Naive thymus-derived CD4-positive, alpha-beta T cell (primary cell): ENCODE data around the gene KLK5. TPM values are rescaled to one million over a fixed set of nuclear protein-coding genes. Genes with fewer than 3 reads are reported as not detected.

Source experiments
- ATAC-seq: fragments of 150-1000 bp; cut with Tn5 transposase; 2 replicates; pipeline ENCODE4 v1.10.0; 2021; ENCODE audit warnings: mild to moderate bottlenecking, moderate library complexity
- CTCF ChIA-PET: fragments of 350-600 bp; sonication (Branson Sonifier 250); formaldehyde crosslinking; loops from one replicate; lab custom pipeline; 2021; ENCODE audit warnings: antibody characterized with exemption; lab: Charles Lee
- POLR2A ChIA-PET: fragments of 350-600 bp; sonication (Branson Sonifier 250); formaldehyde crosslinking; loops from one replicate; lab custom pipeline; 2021; ENCODE audit warnings: antibody characterized with exemption, inconsistent platforms; lab: Charles Lee
- DNase-seq, 9 donors: peaks; one replicate each; pipeline versions ENCODE4 v3.0.0 to v3.0.0-alpha.2; 2020 to 2022; ENCODE audit warnings: mixed read lengths in 1 of 9
- H3K27ac ChIP-seq: one replicate; pipeline ENCODE4 v1.7.0; 2013; ENCODE audit warnings: mild to moderate bottlenecking, low read depth, low read length, moderate library complexity
- H3K27me3 ChIP-seq, 2 donors: one replicate each; pipeline ENCODE4 v1.7.0; 2013; ENCODE audit warnings: low read length in 2 of 2, mild to moderate bottlenecking in 2 of 2, moderate library complexity in 2 of 2; ENCODE audit not compliant: control insufficient read depth in 2 of 2, insufficient read depth in 2 of 2
- H3K36me3 ChIP-seq, 3 experiments: 1 replicate in 2 of 3; 2 replicates in 1 of 3; pipeline ENCODE4 v1.7.0; 2013; ENCODE audit warnings: low read length in 3 of 3, mild to moderate bottlenecking in 3 of 3, moderate library complexity in 1 of 3; ENCODE audit not compliant: insufficient read depth in 3 of 3, control insufficient read depth in 2 of 3
- H3K4me1 ChIP-seq, 2 donors: one replicate each; pipeline ENCODE4 v1.7.0; 2013; ENCODE audit warnings: low read length in 2 of 2, mild to moderate bottlenecking in 2 of 2, moderate library complexity in 1 of 2; ENCODE audit not compliant: control insufficient read depth in 2 of 2, insufficient read depth in 2 of 2
- H3K4me3 ChIP-seq: 2 replicates; pipeline ENCODE4 v1.7.0; 2013; ENCODE audit warnings: mild to moderate bottlenecking, low read length
- H3K9me3 ChIP-seq, 3 experiments: 1 replicate in 2 of 3; 2 replicates in 1 of 3; pipeline ENCODE4 v1.7.0; 2013; ENCODE audit warnings: low read length in 3 of 3; ENCODE audit not compliant: control insufficient read depth in 2 of 3
- H3K27ac Mint-ChIP-seq, 9 donors: one replicate each; pipeline ENCODE4 v1.8.0; 2020 to 2022; ENCODE audit warnings: mixed read lengths in 9 of 9, mild to moderate bottlenecking in 8 of 9, moderate library complexity in 5 of 9, inconsistent platforms in 2 of 9
- H3K27me3 Mint-ChIP-seq, 5 donors: one replicate each; pipeline ENCODE4 v1.8.0; 2021 to 2022; ENCODE audit warnings: mixed read lengths in 5 of 5, mild to moderate bottlenecking in 1 of 5
- H3K36me3 Mint-ChIP-seq, 5 donors: one replicate each; pipeline ENCODE4 v1.8.0; 2020 to 2022; ENCODE audit warnings: mixed read lengths in 5 of 5, mild to moderate bottlenecking in 3 of 5, inconsistent platforms in 1 of 5
- H3K4me1 Mint-ChIP-seq, 7 donors: one replicate each; pipeline ENCODE4 v1.8.0; 2020 to 2022; ENCODE audit warnings: mixed read lengths in 7 of 7, mild to moderate bottlenecking in 3 of 7, inconsistent platforms in 1 of 7
- H3K4me3 Mint-ChIP-seq, 10 donors: one replicate each; pipeline ENCODE4 v1.8.0; 2020 to 2022; ENCODE audit warnings: mild to moderate bottlenecking in 10 of 10, mixed read lengths in 10 of 10, moderate library complexity in 6 of 10, inconsistent platforms in 2 of 10
- H3K9me3 Mint-ChIP-seq, 11 donors: one replicate each; pipeline ENCODE4 v1.8.0; 2020 to 2022; ENCODE audit warnings: mixed read lengths in 11 of 11, mild to moderate bottlenecking in 4 of 11, inconsistent platforms in 1 of 11, moderate library complexity in 1 of 11
- intact Hi-C, 2 donors: fragments of 100-400 bp; cut with micrococcal nuclease; formaldehyde crosslinking; loops; one replicate each; pipeline ENCODE4 v1.15.1; 2023
- polyA plus RNA-seq, 2 donors: library from polyadenylated mRNA; unstranded; fragments of 300-500 nt; fragmentation: Illumina TruSeq; gene quantifications; one replicate each; pipeline ENCODE4 v1.2.3, GENCODE V29; 2021
- total RNA-seq, 6 experiments: library from RNA in 5 of 6; stranded (reverse) in 5 of 6; gene quantifications; 1 replicate in 5 of 6; 2 replicates in 1 of 6; pipeline ENCODE4 v1.2.3 and lab custom pipeline; 2021 to 2026

Gene KLK5
- total and polyA plus RNA-seq, 7 experiments from 2014 or later = not detected

DNA sequence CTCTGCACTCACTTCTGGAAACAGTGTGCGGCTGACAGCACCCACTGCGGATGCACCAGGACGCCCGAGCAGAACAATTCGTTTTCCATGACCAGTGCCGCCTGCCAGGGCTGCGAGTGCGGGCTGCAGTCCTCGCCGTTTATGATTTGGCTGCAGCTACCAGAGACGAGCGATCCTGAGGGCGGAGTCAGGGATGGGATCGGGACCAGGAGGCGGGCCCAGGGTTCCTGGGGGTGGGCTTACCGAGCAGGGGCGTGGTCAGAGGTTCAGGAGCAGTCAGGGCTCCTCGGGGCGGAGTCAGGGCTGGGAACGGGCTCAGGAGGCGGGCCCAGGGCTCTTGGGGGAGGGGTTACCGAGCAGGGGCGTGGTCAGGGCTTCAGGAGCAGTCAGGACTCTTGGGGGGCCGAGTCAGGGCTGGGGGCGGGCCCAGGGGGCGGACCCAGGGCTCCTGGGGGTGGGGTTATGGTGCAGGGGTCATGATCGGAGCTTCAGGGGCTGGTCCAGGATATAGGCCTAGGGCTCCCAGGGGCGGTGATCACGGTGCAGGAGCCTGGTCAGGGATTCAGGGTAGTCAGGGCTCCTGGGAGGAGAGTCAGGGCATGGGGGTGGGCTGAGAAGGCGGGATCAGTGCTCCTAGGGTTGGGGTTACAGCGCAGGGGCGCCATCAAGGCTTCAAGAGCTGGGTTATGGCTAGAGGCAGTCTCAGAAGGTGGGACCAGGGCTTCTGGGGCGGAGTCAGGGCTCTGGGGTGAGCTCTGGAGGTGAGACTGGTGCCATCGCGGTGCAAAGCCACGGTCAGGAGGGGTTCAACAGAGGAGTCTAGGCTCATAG lies 43.4 kb downstream of the KLK5 start:
- intact Hi-C loops = no loop called here
- H3K9me3 ChIP-seq = no peaks in the 10 kb centered on the region
- Mint-ChIP-seq H3K27ac (no peak overlapping the region), H3K27me3 (peaks cover 37 to 74% (median 65%) of the 10 kb centered on the region in 5 donors), H3K4me1 (peaks cover 0 to 11% (median 6%) of the 10 kb centered on the region in 7 donors), H3K36me3 (no peaks in the 10 kb centered on the region), H3K9me3 (peaks cover 0 to 4% (median 0%) of the 10 kb centered on the region in 11 donors), H3K4me3 (peak overlapping the region in 7 of 10 donors; percentile 27 to 73 (median 51))
- H3K4me3 ChIP-seq = no peak overlapping the region
- no peak overlapping the region for H3K27ac ChIP-seq
- DNase-seq (peak in 1 of 9 donors; percentile 49), ATAC-seq (no peak)
- CTCF ChIA-PET = no interaction called here
- POLR2A ChIA-PET = no interaction called here
- no peaks in the 10 kb centered on the region for H3K4me1 ChIP-seq
- H3K36me3 ChIP-seq = no peaks in the 10 kb centered on the region
- H3K27me3 ChIP-seq = peaks cover 0 to 3% of the 10 kb centered on the region in 2 donors

DNA sequence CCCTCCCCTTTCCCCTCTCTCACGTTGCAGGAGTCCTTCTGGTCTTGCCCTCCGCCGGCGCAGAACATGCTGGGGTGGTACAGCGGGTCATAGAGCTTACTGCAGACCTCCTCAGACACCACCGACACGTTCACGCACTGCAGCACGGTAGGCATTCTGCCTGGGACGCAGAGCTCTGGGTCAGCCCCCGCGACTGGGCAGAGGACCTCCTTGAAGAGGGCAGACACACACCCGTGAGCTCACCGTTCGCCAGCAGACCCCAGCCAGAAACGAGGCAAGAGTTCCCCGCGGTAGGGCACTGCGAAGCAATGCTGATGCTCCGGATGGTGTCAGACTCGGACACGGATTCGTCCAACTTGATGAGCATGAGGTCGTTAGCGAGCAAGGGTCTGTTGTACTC lies 44.5 kb downstream of the KLK5 start:
- intact Hi-C loops = no loop called here
- Mint-ChIP-seq H3K4me1 (peaks cover 0 to 11% (median 6%) of the 10 kb centered on the region in 7 donors), H3K4me3 (peak overlapping the region in 2 of 10 donors; percentile 19 to 73), H3K27me3 (peaks cover 37 to 83% (median 70%) of the 10 kb centered on the region in 5 donors), H3K27ac (no peak overlapping the region), H3K9me3 (peaks cover 0 to 4% (median 0%) of the 10 kb centered on the region in 11 donors), H3K36me3 (no peaks in the 10 kb centered on the region)
- no peak for DNase-seq
- Histone ChIP-seq H3K9me3 (no peaks in the 10 kb centered on the region), H3K27ac (no peak overlapping the region), H3K36me3 (no peaks in the 10 kb centered on the region), H3K27me3 (peaks cover 0 to 3% of the 10 kb centered on the region in 2 donors), H3K4me3 (no peak overlapping the region), H3K4me1 (no peaks in the 10 kb centered on the region)
- no peak for ATAC-seq
- CTCF ChIA-PET = no interaction called here
- POLR2A ChIA-PET = no interaction called here

DNA sequence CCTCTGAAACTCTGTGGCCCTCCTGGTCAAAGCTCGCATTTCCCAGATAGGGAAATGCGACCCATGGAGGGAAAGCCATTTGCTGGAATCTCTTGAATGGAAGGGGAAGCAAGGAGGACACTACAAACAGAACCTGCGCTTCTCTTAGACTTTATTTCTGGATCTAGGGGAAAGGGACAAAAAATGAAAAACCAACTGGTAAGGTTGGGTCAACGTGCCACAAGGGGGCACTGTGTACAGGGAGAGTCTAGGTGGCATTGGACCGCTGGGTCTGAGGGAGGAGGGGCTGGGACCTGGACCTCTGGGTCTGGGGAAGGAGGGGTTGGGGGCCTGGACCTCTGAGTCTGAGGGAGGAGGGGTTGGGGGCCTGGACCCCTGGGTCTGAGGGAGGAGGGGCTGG lies 46.6 kb downstream of the KLK5 start:
- ATAC-seq (no peak), DNase-seq (peak in 2 of 9 donors; percentile 9 to 44)
- CTCF ChIA-PET = no interaction called here
- Mint-ChIP-seq H3K27me3 (peaks cover 39 to 73% (median 69%) of the 10 kb centered on the region in 5 donors), H3K4me3 (no peak overlapping the region), H3K36me3 (no peaks in the 10 kb centered on the region), H3K4me1 (peaks cover 0 to 11% (median 6%) of the 10 kb centered on the region in 7 donors), H3K9me3 (peaks cover 0 to 4% (median 0%) of the 10 kb centered on the region in 11 donors), H3K27ac (no peak overlapping the region)
- Histone ChIP-seq H3K36me3 (no peaks in the 10 kb centered on the region), H3K4me1 (no peaks in the 10 kb centered on the region), H3K9me3 (no peaks in the 10 kb centered on the region), H3K4me3 (no peak overlapping the region), H3K27me3 (peaks cover 0 to 3% of the 10 kb centered on the region in 2 donors), H3K27ac (no peak overlapping the region)
- POLR2A ChIA-PET = no interaction called here
- intact Hi-C loops = loop anchor here in 1 of 2 donors (1.0 kb wide), 1 partner anchor 16 kb away; no protein-coding TSS in a partner anchor

DNA sequence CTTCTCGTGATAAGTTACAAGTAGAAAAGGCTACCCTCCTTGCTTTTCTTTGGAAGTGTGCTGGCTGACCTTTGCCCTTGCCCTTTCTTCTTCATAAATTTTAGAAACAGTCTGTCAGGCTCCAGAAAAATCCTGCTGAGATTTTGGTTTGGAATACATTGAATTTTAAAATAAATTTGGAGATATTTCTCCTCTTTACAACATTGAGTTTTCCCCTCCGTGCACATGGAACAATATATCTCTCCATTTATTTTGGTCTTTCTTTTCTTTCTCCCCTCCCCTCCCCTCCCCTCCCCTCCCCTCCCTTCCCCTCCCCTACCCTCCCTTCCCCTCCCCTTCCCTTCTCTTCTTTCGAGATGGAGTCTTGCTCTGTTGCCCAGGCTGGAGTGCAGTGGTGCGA lies 50.2 kb downstream of the KLK5 start:
- Histone ChIP-seq H3K36me3 (no peaks in the 10 kb centered on the region), H3K27ac (no peak overlapping the region), H3K4me1 (no peaks in the 10 kb centered on the region), H3K27me3 (no peaks in the 10 kb centered on the region), H3K9me3 (no peaks in the 10 kb centered on the region), H3K4me3 (no peak overlapping the region)
- Mint-ChIP-seq H3K36me3 (no peaks in the 10 kb centered on the region), H3K4me3 (no peak overlapping the region), H3K27ac (no peak overlapping the region), H3K27me3 (peaks cover 8 to 54% (median 52%) of the 10 kb centered on the region in 5 donors), H3K4me1 (peaks cover 0 to 1% (median 0%) of the 10 kb centered on the region in 7 donors), H3K9me3 (peaks cover 0 to 3% (median 0%) of the 10 kb centered on the region in 11 donors)
- ChIA-PET CTCF (no interaction called here), POLR2A (no interaction called here)
- ATAC-seq (no peak), DNase-seq (no peak)
- intact Hi-C loops = no loop called here

DNA sequence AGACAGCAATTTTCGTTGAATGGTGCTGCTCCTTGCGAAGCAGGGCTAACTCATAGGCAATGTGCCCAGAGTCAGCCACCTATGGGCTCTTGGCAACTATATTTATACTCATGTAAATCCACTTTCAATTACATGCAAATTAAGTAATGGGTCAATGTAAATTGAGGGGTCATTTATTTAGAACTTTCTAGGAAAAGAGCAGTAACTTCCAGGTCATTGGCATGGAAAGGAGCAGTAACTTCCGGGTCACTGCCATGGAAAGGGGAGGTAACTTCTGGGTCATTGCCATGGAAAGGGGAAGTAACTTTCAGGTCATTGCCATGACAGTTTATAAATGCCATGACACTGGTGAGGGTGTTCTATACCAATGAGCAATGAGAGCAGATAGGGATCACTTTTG lies 53.3 kb downstream of the KLK5 start:
- Mint-ChIP-seq H3K4me1 (peaks cover 0 to 1% (median 0%) of the 10 kb centered on the region in 7 donors), H3K27me3 (peaks cover 5 to 51% (median 34%) of the 10 kb centered on the region in 5 donors), H3K4me3 (no peak overlapping the region), H3K27ac (no peak overlapping the region), H3K9me3 (peaks cover 0 to 15% (median 5%) of the 10 kb centered on the region in 11 donors), H3K36me3 (peaks cover 0 to 4% (median 0%) of the 10 kb centered on the region in 5 donors)
- Histone ChIP-seq H3K36me3 (no peaks in the 10 kb centered on the region), H3K27me3 (no peaks in the 10 kb centered on the region), H3K9me3 (peaks cover 0 to 5% (median 0%) of the 10 kb centered on the region in 3 experiments), H3K27ac (no peak overlapping the region), H3K4me3 (no peak overlapping the region), H3K4me1 (no peaks in the 10 kb centered on the region)
- no peak for DNase-seq
- ATAC-seq = no peak
- ChIA-PET CTCF (interaction anchor here (0.6 kb wide), 1 partner anchor 117 kb away, joined by 3 read pairs; no protein-coding TSS in a partner anchor), POLR2A (no interaction called here)
- intact Hi-C loops = no loop called here

DNA sequence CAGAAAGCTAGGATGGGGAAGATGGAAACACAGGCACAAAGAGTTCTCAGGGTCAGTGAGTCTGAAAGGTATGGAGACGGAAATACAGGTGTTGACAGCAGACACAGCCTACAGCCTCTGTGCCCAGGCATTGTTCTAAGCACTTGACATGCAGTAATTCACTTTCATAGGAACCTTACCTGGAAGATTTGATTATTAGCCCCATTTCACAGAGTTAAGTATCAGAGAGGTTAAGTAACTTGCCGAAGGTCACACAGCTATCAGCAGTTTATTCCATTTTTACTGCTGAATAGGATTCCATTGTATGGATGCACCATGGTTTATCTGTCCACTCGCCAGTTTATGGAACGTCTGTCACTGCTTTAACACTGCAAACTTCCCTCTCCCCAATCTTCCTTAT lies 54.8 kb downstream of the KLK5 start:
- intact Hi-C loops = no loop called here

More for the DNA sequence above, 54.8 kb downstream of the KLK5 start:
- peaks cover 5 to 61% (median 37%) of the 10 kb centered on the region in 5 donors for H3K27me3 Mint-ChIP-seq
- Histone ChIP-seq H3K36me3 (no peaks in the 10 kb centered on the region), H3K9me3 (peaks cover 0 to 9% (median 0%) of the 10 kb centered on the region in 3 experiments), H3K4me3 (no peak overlapping the region), H3K27me3 (no peaks in the 10 kb centered on the region), H3K27ac (no peak overlapping the region), H3K4me1 (no peaks in the 10 kb centered on the region)
- ATAC-seq (no peak), DNase-seq (no peak)
- ChIA-PET POLR2A (no interaction called here), CTCF (no interaction called here)
- peaks cover 0 to 23% (median 5%) of the 10 kb centered on the region in 11 donors for H3K9me3 Mint-ChIP-seq
- H3K4me1 Mint-ChIP-seq = peaks cover 0 to 1% (median 0%) of the 10 kb centered on the region in 7 donors
- no peak overlapping the region for H3K27ac Mint-ChIP-seq
- H3K4me3 Mint-ChIP-seq = no peak overlapping the region
- H3K36me3 Mint-ChIP-seq = peaks cover 0 to 4% (median 0%) of the 10 kb centered on the region in 5 donors
